Stomach (tissue), 9 donors: ENCODE data around the gene SOX14. TPM values are rescaled to one million over a fixed set of nuclear protein-coding genes. Genes with fewer than 3 reads are reported as not detected.

Experiments
- DNase-seq, 2 donors: peaks; one replicate each; pipeline versions ENCODE4 v3.0.0 to v3.0.0-alpha.2; 2013 to 2019
- H3K27ac ChIP-seq, 5 donors: fragments of 200-600 bp in 4 of 5; sonication (generic) in 4 of 5; one replicate each; pipeline ENCODE4 v1.5.1; 2013 to 2019; ENCODE audit warnings: mild to moderate bottlenecking in 1 of 5, moderate library complexity in 1 of 5
- H3K27me3 ChIP-seq, 3 donors: fragments of 200-600 bp; sonication (generic); one replicate each; pipeline ENCODE4 v1.5.1; 2017 to 2019; ENCODE audit warnings: mixed run types in 1 of 3
- H3K36me3 ChIP-seq, 4 donors: fragments of 200-600 bp; sonication (generic); 1 replicate in 3 of 4; 2 replicates in 1 of 4; pipeline ENCODE4 v1.5.1; 2016 to 2019
- H3K4me1 ChIP-seq, 4 donors: fragments of 200-600 bp; sonication (generic); one replicate each; pipeline ENCODE4 v1.5.1; 2016 to 2019
- H3K4me3 ChIP-seq, 4 donors: fragments of 200-600 bp; sonication (generic) in 3 of 4; one replicate each; pipeline ENCODE4 v1.5.1; 2016 to 2019; ENCODE audit warnings: mild to moderate bottlenecking in 1 of 4
- H3K9me3 ChIP-seq, 4 donors: fragments of 200-600 bp; sonication (generic); one replicate each; pipeline ENCODE4 v1.5.1; 2016 to 2019
- CTCF ChIP-seq, 7 experiments: fragments of 450-650 bp in 4 of 7; fragments of 200-600 bp in 3 of 7; sonication (generic) in 3 of 7; IDR thresholded peaks; one replicate each; pipeline ENCODE4 v1.5.1; 2016 to 2019; ENCODE audit warnings: antibody characterized with exemption in 7 of 7, control low read depth in 2 of 7, mild to moderate bottlenecking in 1 of 7
- EP300 ChIP-seq: sonication (generic); formaldehyde crosslinking; IDR thresholded peaks from one replicate; pipeline ENCODE4 v1.6.1; 2017; ENCODE audit warnings: antibody characterized with exemption
- POLR2A ChIP-seq, 4 donors: fragments of 450-650 bp; IDR thresholded peaks; one replicate each; pipeline ENCODE4 v1.6.1; 2016; ENCODE audit warnings: antibody characterized with exemption in 4 of 4, control low read depth in 2 of 4, mild to moderate bottlenecking in 1 of 4, moderate library complexity in 1 of 4
- POLR2AphosphoS5 ChIP-seq, 3 donors: sonication (generic); formaldehyde crosslinking; IDR thresholded peaks; one replicate each; pipeline ENCODE4 v1.6.1; 2016; ENCODE audit warnings: antibody characterized with exemption in 3 of 3
- WGBS, 5 donors: extraction: QIAGEN DNeasy Blood & Tissue Kit in 3 of 5; methylation state at CpG; one replicate each; pipeline versions ENCODE4 v1.1.5 to v1.1.7; 2013 to 2018; 5-methylcytosine and 5-hydroxymethylcytosine counted together
- intact Hi-C: fragments of 100-400 bp; cut with DNase I; formaldehyde crosslinking; loops from one replicate; pipeline ENCODE4 v1.15.1; 2023; ENCODE audit warnings: low total_unique reads
- polyA plus RNA-seq, 3 donors: library from polyadenylated mRNA; stranded (reverse); fragments of 200-250 nt; gene quantifications; one replicate each; pipeline ENCODE4 v1.2.3, GENCODE V29; 2013
- total RNA-seq, 5 donors: library from RNA; depleted of rRNA; stranded (reverse); fragments of >200 nt; gene quantifications; one replicate each; pipeline versions ENCODE4 v1.1.0 to v1.2.3, GENCODE V29; 2014 to 2016
- donor health status: healthy with polysubstance abuse.
- donor health status: Bipolar disorder and iron deficiency.
- donor health status: healthy.

SOX14 gene
- total and polyA plus RNA-seq, 8 donors, result not detected

GRCh38 chr3:137760341-137761098, 3.6 kb upstream of the SOX14 start:
- H3K4me3 ChIP-seq, result no peak overlapping the region
- no peaks in the 10 kb centered on the region for H3K36me3 ChIP-seq
- intact Hi-C loops, result no loop called here
- H3K4me1 ChIP-seq, result peaks cover 9 to 45% (median 31%) of the 10 kb centered on the region in 4 donors
- 7 to 11% (median 9%) methylated on average over 16 to 28 of the region's 28 CpGs for WGBS, 5 donors
- no peak for DNase-seq
- H3K9me3 ChIP-seq, result peaks cover 0 to 7% (median under 1%) of the 10 kb centered on the region in 4 donors
- H3K27ac ChIP-seq, result no peak overlapping the region
- H3K27me3 ChIP-seq, result peaks cover 23 to 80% (median 55%) of the 10 kb centered on the region in 3 donors
- TF ChIP-seq POLR2A (IDR thresholded peaks at IDR 0.05), result no peak
- TF ChIP-seq CTCF (IDR thresholded peaks at IDR 0.05), result no peak
- no peak for TF ChIP-seq EP300
- no peak for TF ChIP-seq POLR2AphosphoS5 (IDR thresholded peaks at IDR 0.05)

GRCh38 chr3:137761099-137761562, 3.0 kb upstream of the SOX14 start:
- H3K27me3 ChIP-seq, result peaks cover 23 to 86% (median 59%) of the 10 kb centered on the region in 3 donors
- no peaks in the 10 kb centered on the region for H3K36me3 ChIP-seq
- no peak overlapping the region for H3K4me3 ChIP-seq
- no peak overlapping the region for H3K27ac ChIP-seq
- peaks cover 0 to 3% (median 0%) of the 10 kb centered on the region in 4 donors for H3K9me3 ChIP-seq
- no peak for TF ChIP-seq EP300
- TF ChIP-seq POLR2A (IDR thresholded peaks at IDR 0.05), result no peak
- TF ChIP-seq CTCF (IDR thresholded peaks at IDR 0.05), result no peak
- no peak for TF ChIP-seq POLR2AphosphoS5 (IDR thresholded peaks at IDR 0.05)
- DNase-seq, result no peak
- peaks cover 9 to 49% (median 32%) of the 10 kb centered on the region in 4 donors for H3K4me1 ChIP-seq
- intact Hi-C loops, result no loop called here
- 4 to 6% (median 5%) methylated on average over 22 to 24 of the region's 24 CpGs for WGBS, 5 donors

GRCh38 chr3:137761563-137762503, 2.3 kb upstream of the SOX14 start:
- intact Hi-C loops, result no loop called here
- no peaks in the 10 kb centered on the region for H3K36me3 ChIP-seq
- H3K4me1 ChIP-seq, result peaks cover 9 to 56% (median 32%) of the 10 kb centered on the region in 4 donors
- peaks cover 23 to 93% (median 66%) of the 10 kb centered on the region in 3 donors for H3K27me3 ChIP-seq
- DNase-seq, result peak in 1 of 2 donors; percentile 11
- H3K27ac ChIP-seq, result no peak overlapping the region
- no peak overlapping the region for H3K4me3 ChIP-seq
- no peaks in the 10 kb centered on the region for H3K9me3 ChIP-seq
- TF ChIP-seq EP300 (no peak), CTCF (IDR thresholded peaks at IDR 0.05) (no peak), POLR2AphosphoS5 (IDR thresholded peaks at IDR 0.05) (no peak), POLR2A (IDR thresholded peaks at IDR 0.05) (no peak)
- 4 to 7% (median 6%) methylated on average over 40 to 54 of the region's 54 CpGs for WGBS, 5 donors
